Lower leg skin (tissue), 3 donors: ENCODE measurements around the gene PLCG1.

ENCODE experiments used
- POLR2A ChIP-seq, 2 donors: fragments of 450-650 bp; IDR thresholded peaks; one replicate each; pipeline ENCODE4 v1.6.1; 2016 to 2017; ENCODE audit warnings: antibody characterized with exemption in 2 of 2, mild to moderate bottlenecking in 1 of 2, moderate library complexity in 1 of 2
- TF ChIP-seq, protein P1 (sequence below), 3 donors: fragments of 450-650 bp; IDR thresholded peaks; one replicate each; pipeline ENCODE4 v1.5.1; 2016; ENCODE audit warnings: antibody characterized with exemption in 3 of 3, mild to moderate bottlenecking in 3 of 3, moderate library complexity in 2 of 3

DNA sequence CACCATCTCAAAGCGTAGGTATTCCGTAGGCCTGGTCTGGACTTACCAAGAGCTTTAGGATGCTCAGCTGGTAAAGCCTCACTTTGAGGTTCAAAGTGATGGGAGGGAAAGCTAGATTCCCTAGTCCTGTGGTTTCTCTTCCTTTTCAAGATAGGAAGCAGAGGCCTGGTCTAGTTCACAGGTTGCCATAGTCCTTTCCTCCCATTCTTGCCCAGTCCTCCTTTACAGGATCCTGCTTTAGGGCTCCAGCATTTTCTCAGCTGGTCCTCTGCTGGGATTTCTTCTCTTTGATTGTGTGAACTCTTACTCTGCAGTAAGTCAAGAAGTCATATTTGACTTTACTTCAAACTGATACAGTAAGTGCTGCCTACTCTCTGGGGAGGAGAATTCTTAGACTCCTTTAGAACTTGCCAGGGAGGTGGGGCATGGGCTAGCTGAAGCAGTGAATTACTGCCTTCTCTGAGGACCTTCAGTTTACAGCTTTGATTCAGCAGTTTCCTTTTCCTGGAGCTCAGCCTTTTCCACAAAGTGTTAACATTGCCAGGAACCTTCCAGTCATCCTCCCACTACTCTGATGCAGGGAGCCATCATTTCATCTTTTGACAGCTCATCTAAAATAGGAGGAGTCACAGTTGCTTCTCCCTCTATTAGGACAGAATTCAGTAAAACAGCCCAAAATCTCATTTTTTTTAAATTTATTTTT, 42.8 kb upstream of the PLCG1 start:
- TF ChIP-seq, protein P1, sequence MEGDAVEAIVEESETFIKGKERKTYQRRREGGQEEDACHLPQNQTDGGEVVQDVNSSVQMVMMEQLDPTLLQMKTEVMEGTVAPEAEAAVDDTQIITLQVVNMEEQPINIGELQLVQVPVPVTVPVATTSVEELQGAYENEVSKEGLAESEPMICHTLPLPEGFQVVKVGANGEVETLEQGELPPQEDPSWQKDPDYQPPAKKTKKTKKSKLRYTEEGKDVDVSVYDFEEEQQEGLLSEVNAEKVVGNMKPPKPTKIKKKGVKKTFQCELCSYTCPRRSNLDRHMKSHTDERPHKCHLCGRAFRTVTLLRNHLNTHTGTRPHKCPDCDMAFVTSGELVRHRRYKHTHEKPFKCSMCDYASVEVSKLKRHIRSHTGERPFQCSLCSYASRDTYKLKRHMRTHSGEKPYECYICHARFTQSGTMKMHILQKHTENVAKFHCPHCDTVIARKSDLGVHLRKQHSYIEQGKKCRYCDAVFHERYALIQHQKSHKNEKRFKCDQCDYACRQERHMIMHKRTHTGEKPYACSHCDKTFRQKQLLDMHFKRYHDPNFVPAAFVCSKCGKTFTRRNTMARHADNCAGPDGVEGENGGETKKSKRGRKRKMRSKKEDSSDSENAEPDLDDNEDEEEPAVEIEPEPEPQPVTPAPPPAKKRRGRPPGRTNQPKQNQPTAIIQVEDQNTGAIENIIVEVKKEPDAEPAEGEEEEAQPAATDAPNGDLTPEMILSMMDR (IDR thresholded peaks at IDR 0.05) = no peak
- no peak for TF ChIP-seq POLR2A (IDR thresholded peaks at IDR 0.05)
